H7 (cell line): ENCODE measurements around the gene RDM1. TPM values are rescaled to one million over a fixed set of nuclear protein-coding genes. Genes with fewer than 3 reads are reported as not detected.

Experiments
- DNase-seq: peaks from one replicate; pipeline ENCODE4 v3.0.0; 2012
- H3K27me3 ChIP-seq: 2 replicates; pipeline ENCODE4 v1.6.0; 2011; ENCODE audit warnings: mild to moderate bottlenecking, low read length; ENCODE audit not compliant: control insufficient read depth, insufficient read depth
- H3K36me3 ChIP-seq: replicated peaks from 2 replicates; pipeline ENCODE4 v1.5.1; 2011; ENCODE audit warnings: low read length; ENCODE audit not compliant: control insufficient read depth, insufficient read depth
- H3K4me3 ChIP-seq: 2 replicates; pipeline ENCODE4 v1.5.1; 2011; ENCODE audit warnings: low read depth, mild to moderate bottlenecking, control low read depth, low read length, moderate library complexity; ENCODE audit not compliant: insufficient read depth
- total RNA-seq: library from RNA; depleted of rRNA; stranded (reverse); fragments of >200 nt; shearing (Covaris generic); gene quantifications from 2 replicates; pipeline ENCODE4 v1.2.3, GENCODE V29; 2014; rRNA removed

The RDM1 gene, protein sequence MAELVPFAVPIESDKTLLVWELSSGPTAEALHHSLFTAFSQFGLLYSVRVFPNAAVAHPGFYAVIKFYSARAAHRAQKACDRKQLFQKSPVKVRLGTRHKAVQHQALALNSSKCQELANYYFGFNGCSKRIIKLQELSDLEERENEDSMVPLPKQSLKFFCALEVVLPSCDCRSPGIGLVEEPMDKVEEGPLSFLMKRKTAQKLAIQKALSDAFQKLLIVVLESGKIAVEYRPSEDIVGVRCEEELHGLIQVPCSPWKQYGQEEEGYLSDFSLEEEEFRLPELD
- total RNA-seq: 7.0 and 11.9 TPM in 2 replicates

DNA sequence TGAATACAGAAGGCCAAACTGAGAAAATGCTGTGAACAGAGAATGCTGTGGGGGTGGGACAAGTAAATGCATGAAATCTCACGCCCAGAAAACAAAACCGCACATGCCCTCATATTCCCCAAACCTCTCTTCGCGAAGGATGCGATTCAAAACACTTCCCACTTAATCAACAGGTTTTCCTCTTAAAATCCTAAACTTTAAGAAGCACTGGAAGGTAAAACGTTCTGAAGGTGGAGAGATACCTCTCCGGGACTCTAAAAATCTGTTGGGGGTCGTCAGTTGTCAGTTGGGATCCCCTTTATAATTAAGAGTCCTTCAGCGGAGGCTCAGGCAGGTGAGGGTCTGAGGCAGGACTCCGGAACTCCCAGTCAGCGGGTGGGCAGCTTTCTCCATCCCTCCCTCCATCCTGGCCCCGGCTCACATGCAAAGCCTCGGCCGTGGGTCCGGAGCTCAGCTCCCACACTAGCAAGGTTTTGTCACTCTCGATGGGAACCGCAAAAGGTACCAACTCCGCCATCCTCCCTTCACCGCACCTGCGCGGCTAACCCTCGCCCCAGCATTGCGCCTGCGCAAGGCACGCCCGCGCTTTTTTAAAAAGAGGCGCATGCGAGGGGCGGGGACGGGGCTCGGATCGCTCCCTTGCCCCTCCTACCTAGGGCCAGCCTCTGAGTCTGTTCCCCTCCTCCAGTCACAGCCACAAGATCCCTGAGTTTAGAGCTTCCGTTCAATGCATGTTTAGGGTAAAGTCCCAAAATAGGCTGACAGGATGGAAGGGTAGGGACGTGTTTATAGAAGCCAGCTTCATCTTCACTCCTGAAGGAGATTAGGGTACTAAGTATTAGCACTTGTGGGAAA is at the start of gene RDM1:
TSS of gene RDM1 (minus strand) at position 563 of the 855 bp plus-strand sequence. CDS start at position 517, 46 bp downstream.
- Histone ChIP-seq H3K4me3 (peak within 1 kb of the TSS; percentile 76), H3K36me3 (no peaks in the 10 kb centered on the region), H3K27me3 (peaks cover 1% of the 10 kb centered on the region; the same call in 1 of the 2 replicates)
- DNase-seq: peak; percentile 97

- no peaks in the 10 kb centered on the region for H3K27me3 ChIP-seq
- H3K36me3 ChIP-seq: no peaks in the 10 kb centered on the region
- no peak for DNase-seq
- no peak overlapping the region for H3K4me3 ChIP-seq
Observed at GRCh38 chr17:35978346-35978745, 47.8 kb upstream of the RDM1 start.

DNA sequence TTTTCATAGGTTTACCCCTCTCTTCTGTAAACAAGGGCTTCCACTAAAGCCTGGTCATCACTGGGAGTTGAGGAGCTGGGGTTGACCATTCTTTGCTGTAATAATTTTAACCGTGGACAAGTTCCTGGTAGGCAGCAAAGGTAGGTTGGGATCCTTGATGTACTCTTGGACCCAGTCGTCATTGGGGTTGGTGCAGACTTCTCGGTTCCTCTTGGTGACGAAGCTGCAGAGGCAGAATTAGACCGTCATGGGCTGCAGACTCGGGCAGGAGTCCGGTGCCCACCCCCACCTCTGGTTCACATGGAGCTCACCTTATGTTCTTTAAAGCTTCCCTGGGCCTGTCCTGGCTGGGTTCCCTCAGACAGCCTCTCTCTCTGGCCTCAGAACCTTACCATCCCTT is 46.9 kb upstream of the RDM1 start:
- Histone ChIP-seq H3K36me3 (no peaks in the 10 kb centered on the region), H3K27me3 (no peaks in the 10 kb centered on the region), H3K4me3 (no peak overlapping the region)
- no peak for DNase-seq

DNA sequence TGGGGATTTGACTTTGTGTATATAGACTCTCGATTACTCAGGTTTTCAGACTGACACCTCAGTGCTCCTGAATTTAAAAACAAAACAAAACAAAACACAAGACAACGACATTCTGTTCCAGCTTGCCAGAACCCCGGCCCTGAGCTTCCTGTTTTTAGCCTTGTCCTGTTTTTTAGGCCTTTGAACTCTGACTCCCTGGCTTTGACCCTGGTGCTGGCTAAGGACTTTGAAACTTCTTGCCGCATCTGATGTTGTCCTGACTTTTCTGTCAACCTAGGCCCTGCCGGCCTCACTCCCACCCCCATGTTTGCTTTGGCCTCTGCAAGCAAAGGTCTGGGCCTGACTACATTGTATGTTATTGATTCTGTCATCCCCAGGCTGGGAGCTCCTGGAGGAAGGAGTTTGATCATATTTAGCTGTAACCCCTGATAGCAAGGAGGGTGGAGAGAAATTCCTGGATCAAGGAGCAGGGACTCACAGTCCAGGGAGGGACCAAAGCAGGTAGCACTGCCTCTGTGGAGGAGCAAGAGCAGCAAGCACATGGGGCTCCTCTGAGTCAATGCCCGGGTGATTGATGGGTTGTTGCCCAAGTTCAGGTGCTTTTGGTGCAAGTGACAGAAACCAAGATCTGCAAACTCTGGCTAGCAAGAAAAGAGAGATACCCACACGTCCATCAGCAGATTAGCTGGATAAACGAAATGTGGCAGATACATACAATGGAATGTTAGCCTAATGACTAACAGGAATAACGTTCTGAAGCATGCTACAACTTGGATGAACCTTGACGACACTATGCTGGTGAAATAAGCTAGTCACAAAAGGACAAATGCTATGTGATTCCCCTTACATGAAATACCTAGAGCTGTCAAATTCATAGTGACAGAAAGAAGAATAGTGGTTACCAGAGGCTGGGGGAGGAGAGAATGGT is 43.0 kb upstream of the RDM1 start:
- Histone ChIP-seq H3K36me3 (no peaks in the 10 kb centered on the region), H3K4me3 (no peak overlapping the region), H3K27me3 (no peaks in the 10 kb centered on the region)
- DNase-seq: no peak

- no peaks in the 10 kb centered on the region for H3K36me3 ChIP-seq
- DNase-seq: no peak
- no peak overlapping the region for H3K4me3 ChIP-seq
- H3K27me3 ChIP-seq: no peaks in the 10 kb centered on the region
Observed at GRCh38 chr17:35972945-35973332, 42.4 kb upstream of the RDM1 start.

DNA sequence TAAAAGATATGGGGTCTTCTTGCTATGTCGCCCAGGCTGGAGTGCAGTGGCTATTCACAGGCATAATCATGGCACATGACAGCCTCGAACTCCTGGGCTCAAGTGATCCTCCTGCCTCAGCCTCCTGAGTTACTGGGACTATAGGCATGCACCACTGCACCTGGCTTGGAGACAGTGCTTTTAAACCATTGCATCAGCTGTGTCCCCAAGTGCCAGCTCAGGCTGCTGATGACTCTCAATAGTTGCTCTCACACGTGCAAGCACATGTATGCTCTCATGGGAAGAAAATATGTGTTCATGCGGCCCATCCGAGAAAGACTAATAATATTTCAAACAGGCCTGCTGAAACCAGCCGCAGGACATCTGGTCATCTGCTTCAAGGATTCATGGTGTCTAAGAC is 42.0 kb upstream of the RDM1 start:
- DNase-seq: no peak
- no peaks in the 10 kb centered on the region for H3K36me3 ChIP-seq
- H3K27me3 ChIP-seq: no peaks in the 10 kb centered on the region

DNA sequence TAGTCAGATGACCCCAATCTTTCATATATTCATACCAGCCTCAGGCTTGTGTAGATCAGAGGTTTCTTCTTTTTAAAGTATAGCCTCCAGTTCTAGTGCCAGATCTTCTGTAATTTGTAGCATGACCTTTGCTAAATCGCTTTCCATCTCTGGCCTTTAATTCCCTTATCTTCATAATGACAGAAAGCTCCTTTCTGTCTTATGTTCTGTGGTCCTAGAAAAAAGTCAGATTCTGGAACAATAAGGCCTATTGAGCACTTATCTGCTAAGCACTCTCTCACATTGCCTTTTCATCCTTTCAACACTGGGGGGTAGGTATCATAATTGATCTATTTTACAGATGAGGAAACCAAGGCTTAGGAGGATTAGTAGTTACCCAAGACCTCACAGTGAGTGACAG is 41.5 kb upstream of the RDM1 start:
- no peaks in the 10 kb centered on the region for H3K27me3 ChIP-seq
- DNase-seq: no peak
- no peak overlapping the region for H3K4me3 ChIP-seq
- no peaks in the 10 kb centered on the region for H3K36me3 ChIP-seq

More for the DNA sequence above, 42.0 kb upstream of the RDM1 start:
- no peak overlapping the region for H3K4me3 ChIP-seq

- H3K27me3 ChIP-seq: no peaks in the 10 kb centered on the region
- DNase-seq: peak; percentile 70
- no peaks in the 10 kb centered on the region for H3K36me3 ChIP-seq
- no peak overlapping the region for H3K4me3 ChIP-seq
Observed at GRCh38 chr17:35969558-35970380, 39.2 kb upstream of the RDM1 start.

DNA sequence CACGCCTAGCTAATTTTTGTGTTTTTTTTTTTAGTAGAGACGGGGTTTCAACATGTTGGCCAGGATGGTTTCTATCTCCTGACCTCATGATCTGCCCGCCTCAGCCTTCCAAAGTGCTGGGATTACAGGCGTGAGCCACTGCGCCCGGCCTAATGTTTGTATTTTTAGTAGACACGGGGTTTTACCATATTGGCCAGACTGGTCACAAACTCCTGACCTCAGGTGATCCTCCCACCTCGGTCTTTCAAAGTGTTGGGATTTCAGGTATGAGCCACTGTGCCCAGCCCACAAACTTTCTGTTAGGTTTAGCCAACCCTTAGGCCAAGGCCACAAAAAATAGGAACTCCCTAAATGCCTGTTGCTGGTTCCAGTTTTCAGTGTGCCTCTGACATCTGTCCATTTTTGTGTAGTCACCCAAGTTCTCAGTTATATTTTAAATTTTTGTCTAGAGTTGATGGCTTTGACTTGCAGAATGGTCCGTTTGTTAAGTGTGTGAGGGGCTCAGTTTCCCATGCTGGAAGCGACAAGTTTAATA is 38.0 kb upstream of the RDM1 start:
- no peak overlapping the region for H3K4me3 ChIP-seq
- H3K36me3 ChIP-seq: no peaks in the 10 kb centered on the region
- no peaks in the 10 kb centered on the region for H3K27me3 ChIP-seq
- no peak for DNase-seq

GRCh38 chr17:35965272-35965671 is 34.7 kb upstream of the RDM1 start:
- H3K36me3 ChIP-seq: no peaks in the 10 kb centered on the region
- no peak overlapping the region for H3K4me3 ChIP-seq
- no peaks in the 10 kb centered on the region for H3K27me3 ChIP-seq
- DNase-seq: no peak

DNA sequence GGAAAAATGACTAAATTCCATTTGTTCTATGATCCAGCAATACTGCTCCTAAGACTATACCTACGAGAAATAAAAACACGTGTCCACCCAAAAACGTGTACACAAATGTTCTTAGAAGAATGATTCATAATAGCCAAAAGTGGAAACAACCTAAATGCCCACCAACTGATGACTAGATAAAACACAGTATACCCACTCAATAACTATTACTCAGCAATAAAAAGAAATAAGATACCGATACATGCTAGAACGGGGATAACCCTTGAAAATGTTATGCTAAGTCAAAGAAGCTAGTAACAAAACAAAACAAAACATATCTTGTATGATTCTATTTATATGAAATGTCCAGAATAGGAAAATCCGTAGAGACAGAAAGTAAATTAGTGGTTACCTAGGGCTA is 33.1 kb upstream of the RDM1 start:
- Histone ChIP-seq H3K27me3 (no peaks in the 10 kb centered on the region), H3K36me3 (no peaks in the 10 kb centered on the region), H3K4me3 (no peak overlapping the region)
- no peak for DNase-seq

- DNase-seq: no peak
- Histone ChIP-seq H3K27me3 (no peaks in the 10 kb centered on the region), H3K4me3 (no peak overlapping the region), H3K36me3 (no peaks in the 10 kb centered on the region)
Observed at GRCh38 chr17:35953720-35954119, 23.1 kb upstream of the RDM1 start.

DNA sequence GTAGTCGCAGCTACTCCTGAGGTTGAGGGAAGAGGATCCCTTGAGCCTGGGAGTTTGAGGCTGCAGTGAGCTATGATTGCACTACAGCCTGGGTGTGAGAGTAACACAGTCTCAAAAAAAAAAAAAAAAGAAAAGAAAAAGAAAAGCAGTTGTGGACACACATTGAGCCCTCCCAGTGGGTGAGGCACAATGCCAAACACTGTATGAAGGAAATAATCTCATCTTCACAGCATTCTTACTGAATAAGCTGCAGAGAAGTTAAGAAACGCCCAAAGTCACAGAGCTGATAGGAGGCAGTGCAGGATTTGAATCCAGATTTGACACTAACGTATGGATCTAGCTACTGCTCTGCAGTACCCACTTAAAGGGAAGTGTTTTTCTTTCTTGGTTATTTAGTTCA is 18.8 kb upstream of the RDM1 start:
- DNase-seq: no peak
- H3K27me3 ChIP-seq: no peaks in the 10 kb centered on the region
- H3K4me3 ChIP-seq: no peak overlapping the region
- H3K36me3 ChIP-seq: no peaks in the 10 kb centered on the region
